Stimulated activated CD4-positive, alpha-beta T cell treated with anti-CD3 and anti-CD28 coated beads, Interleukin-1b, Interleukin-23, amount 100 ng/mL, for 24 hours (primary cell): ENCODE measurements around the gene CCDC50.

ENCODE experiments used
- DNase-seq, 4 experiments: peaks; one replicate each; pipeline ENCODE4 v3.0.0-alpha.2; 2020; ENCODE audit warnings: low read depth in 4 of 4, low spot score in 1 of 4

The CCDC50 gene

DNA sequence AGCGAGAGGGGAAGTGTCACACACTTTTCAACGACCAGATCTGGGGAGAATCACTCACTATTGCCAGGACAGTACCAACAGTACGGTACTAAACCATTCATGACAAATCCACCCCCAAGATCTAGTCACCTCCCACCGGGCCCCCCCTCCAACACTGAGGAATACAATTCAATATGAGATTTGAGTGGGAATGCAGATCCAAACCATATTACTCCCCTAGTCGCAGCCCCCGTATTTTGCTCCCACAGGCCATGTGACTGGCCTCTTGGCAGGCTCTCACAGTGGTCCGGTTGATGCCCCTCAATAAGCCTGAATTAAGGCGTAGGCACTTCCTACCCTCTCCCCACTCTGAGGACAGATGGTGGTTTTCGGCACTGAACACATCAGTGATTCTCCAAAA, 86.4 kb downstream of the CCDC50 start:
- DNase-seq: no peak

DNA sequence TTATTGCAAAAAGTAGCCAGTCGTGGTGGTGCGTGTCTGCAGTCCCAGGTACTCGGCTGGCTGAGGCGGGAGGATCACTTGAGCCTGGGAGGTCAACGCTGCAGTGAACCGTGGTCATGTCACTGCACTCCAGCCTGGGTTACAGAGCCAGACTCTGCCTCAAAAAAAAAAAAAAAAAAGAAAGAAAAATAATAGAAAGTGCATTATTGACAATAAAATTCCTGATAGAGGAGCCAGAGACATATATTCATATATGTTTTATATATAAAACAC, 88.2 kb downstream of the CCDC50 start:
- DNase-seq: no peak

DNA sequence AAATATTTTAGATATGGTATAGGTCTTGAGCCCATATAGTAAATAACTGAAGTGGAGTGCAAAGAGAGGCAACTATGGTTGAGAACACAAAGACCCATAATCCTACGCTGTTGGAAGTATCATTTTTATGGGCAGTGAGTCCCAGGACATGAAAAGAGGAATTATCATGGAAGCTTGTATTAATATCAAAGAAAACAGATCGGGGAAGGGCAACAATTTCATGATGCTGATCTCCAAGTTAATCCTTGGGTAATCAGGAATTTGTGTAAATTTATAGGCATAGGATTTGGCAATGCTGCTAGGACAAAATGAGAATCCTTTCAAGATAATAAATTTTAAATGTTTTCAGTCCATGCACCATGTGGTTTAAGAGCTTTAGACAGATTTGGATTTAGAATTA, 91.6 kb downstream of the CCDC50 start:
- no peak for DNase-seq

DNA sequence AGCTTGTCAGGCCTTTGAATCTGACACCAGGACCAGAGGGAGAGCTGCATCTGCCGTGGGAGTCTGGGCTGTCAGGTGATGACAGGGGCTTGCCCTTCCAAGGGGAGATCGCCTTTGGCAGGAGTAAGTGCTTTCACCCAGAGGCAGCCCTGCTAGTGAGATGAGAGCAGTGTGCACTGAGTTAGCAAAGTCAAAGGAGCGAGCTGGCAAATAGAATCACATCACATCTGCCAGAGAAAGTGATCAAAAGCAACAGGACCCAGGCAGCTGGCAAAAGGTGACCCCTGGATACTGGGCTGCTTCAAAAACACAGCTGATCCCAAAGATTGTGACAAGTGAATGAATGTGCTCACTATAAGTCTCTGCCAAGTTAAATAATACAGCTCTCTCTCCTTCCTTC, 95.7 kb downstream of the CCDC50 start:
- no peak for DNase-seq

DNA sequence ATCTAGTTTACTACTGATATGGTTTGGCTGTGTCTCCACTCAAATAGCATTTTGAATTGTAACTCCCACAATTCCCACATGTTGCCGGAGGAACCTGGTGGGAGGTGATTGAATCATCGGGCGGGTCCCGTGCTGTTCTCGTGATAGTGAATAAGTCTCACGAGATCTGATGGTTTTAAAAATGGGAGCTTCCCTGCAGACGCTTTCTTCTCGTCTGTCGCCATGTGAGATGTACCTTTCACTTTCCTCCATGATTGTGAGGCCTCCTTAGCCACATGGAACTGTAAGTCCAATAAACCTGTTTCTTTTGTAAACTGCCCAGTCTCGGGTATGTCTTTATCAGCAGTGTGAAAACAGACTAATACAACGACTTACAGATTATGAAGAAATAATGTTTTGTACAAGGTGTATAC, 96.1 kb downstream of the CCDC50 start:
- DNase-seq: no peak

DNA sequence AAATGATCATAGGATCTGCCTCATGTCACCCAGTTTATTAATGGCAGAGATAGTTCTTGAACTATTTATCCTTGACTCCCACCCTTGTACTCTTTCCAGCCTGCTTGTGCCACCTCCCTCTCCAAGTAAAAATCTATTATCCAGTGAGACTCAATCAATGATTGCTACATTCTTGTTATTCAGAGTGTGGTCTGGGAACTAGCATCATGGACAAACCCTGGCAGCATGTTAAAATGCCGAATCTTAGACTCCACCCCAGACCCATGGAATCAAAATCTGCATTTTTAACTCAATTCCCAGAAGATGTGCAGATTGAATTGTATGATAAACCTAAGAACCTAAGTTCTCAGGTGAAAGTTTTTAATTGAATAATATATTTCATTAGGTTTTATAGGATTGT, 97.1 kb downstream of the CCDC50 start:
- DNase-seq: no peak

DNA sequence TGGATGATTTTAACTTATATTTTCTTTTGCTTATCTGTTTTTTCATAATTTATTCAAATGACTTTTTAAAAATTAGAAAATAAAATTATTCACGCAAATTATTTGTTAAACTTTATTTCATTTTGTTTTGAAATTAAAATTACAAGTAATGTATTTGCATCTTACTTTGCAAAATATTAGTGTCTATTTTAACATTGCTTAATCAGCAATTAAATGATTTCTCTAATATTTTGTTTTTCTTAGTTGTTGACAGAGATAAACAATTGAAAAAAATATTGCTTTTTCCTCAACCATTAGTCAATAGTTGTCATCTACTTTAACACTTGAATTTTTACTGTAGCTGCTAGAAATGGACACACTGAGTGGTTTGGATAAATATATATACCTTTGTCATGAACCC, 99.0 kb downstream of the CCDC50 start:
- DNase-seq: no peak

DNA sequence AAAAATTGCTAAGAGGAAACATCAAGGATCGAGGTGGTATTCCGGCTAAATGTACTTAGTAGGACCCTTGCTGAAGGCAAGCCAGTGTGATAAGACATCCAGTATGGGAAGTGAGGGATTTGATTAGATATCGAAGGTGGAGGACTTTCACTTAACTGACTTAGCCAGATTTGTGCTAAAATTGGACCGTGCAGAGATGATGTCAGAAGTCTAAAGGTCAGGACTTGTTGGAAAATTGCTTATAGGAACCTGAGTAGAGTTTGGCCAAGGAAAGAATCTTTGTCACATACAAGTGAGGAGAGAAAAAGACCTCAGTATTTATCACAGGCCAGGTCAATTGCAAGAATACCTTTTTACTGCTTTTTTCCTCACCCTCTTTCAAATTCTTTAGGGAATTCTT, 100.9 kb downstream of the CCDC50 start:
- no peak for DNase-seq

DNA sequence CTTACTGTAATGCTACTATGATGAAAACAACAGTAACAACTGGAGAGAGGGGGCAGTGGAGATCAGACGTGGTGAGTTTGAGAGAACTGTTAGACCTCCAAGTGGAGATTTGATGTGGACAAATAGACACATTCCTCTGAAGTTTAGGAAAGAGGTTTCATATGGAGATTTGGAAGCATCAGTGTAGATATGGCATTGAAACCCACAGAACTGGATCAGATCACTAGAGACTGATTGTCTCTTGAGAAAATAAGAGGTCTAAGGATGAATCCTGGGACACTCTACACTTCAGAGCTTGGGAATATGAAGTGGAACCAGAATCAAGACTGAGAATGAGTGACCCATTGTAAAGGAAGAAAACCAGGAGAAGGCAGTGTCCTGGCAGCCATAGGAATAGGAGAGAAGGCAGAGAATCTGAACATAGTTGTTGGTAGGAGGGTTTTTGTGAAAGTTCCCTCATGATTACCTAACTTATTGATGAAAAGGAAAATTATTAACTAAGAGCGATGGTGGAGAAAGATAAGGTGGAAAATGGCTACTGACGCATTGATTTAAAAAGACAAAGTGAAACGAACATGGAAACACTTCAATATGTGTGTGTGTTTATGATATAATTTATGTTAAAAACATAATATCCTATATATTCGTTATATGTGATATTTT, 102.1 kb downstream of the CCDC50 start:
- DNase-seq: no peak

DNA sequence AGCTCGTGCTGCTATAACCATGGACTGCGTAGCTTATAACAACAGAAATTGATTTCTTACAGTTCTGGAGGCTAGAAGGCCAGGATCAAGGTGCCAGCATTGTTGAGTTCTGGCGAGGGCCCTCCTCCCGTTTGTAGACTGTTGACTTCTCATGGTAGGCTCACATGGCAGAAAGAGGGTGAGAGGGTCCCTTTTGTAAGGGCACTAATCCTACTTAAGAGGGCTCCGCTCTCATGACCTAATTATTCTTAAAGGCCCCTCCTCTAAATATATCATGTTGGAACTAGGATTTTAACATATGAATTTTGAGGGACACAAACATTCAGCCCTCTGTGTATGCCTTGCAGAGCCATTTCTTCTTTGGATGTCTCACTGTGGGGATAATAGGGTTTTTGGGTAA, 103.0 kb downstream of the CCDC50 start:
- no peak for DNase-seq

DNA sequence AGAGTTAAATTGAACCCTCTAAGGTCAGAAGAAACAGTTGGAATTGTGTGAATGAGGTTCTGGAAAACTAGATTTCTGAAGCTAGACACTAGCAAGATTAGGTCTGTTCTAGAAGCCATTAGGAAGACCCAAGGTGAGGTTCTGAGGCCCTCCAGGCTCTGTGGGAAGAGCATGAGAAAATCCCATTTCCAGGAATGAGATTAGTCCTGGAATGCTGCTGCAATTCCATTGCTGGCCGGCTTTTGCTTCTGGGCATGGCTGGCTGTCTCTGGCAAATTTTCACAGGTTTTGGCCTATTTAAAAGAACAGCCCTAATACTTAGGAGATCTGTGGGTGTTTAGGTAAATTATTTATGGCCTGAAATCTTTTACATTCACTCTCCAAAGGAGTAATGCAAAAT, 104.8 kb downstream of the CCDC50 start:
- DNase-seq: no peak

DNA sequence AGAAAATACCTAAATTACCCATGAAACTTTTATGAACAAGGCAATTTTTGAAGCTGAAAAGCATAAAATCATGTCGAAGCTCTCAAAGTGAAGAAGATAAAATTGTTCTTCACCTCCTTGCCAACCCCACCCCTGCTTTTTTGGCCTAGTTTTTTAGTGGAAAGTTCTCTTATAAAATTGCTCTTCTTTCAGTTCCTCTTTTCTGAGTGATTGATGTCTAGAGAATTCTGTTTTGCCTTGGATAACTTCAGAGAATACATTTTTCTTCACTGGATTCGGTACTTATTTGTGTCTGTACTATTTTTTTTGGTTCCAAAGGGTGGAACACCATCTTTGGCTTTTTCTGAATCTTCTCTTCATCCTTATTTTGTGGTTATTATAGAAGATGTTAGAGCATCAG, 106.8 kb downstream of the CCDC50 start:
- no peak for DNase-seq

DNA sequence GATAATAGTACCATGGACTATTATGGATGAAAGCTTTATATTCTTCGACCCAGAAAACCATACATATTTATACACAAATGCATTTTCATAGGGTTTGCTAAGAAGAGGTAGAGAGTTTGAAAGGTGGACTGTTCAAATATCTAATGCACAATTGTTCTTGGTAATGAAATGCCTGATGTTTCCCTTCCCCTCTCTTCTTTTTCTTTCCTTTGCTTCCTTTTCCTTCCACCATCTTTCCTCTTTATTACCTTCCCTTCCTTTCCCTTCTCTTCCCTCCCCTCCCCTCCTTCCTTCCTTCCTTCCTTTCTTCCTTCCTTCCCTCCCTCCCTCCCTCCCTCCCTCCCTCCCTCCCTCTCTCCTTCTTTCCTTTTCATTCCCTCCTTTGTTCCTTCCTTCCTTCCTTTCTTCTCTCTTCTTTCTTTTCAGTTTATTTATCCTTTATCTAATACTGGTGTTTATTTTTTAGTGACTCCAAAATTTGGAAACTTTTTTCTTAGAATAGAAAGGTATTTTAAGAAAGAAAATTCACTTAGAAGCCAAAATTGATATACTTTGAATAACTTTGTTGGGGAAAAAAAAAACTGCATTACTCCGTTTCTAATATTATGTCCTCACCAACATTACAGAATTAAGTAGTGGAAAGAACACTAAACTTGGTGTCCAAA, 109.1 kb downstream of the CCDC50 start:
- no peak for DNase-seq

DNA sequence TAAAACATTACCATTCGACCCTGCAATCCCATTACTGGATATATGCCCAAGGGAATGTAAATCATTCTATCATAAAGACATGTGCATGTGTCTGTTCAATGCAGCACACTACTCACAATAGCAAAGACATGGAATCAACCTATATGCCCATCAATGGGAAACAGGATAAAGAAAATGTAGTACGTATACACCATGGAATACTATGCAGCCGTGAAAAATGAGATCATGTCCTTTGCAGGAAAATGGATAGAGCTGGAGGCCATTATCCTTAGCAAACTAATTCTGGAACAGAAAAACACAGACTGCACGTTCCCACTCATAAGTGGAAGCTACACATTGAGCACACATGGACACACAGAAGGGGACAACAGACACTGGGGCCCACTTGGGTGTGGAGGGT, 111.3 kb downstream of the CCDC50 start:
- no peak for DNase-seq

DNA sequence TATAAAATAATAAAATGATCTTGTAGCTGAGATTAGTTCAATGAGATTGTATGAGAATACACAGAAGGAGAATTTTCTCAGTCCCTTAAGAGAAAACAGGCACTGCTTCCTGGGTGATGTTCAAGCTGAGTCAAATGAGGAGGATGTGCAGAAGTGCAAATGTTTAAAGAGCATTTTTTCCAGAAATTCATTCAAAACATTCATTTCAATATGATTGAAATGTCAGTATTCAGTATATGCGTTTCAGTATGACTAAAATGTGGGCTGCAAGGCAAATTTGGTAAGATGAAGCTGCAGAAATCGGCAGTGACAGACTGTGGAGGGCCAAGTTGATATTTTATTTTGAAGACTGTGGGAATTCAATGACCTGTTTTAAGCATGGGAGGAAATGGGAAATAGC, 112.5 kb downstream of the CCDC50 start:
- DNase-seq: no peak

DNA sequence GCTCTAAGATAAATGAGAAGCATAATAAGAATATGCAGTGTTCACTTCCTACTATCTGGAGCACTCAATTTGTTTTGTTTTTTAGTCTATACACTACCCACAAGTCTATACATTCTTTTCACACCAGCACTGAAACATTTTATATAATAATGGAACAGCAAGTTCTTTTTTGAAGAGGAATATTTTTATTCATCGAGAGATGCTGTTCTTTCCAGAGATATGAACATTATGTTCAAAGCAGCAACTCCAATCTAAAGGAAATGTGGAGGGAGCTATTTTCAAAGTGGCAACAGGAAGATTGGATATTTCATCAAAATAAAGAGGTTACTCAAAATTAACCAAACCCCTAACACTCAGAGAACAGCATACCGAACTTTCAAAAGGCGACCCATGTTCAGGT, 115.4 kb downstream of the CCDC50 start:
- no peak for DNase-seq
